Psoas muscle (tissue), 8 donors: ENCODE measurements around the gene RNF13. TPM values are rescaled to one million over a fixed set of nuclear protein-coding genes. Genes with fewer than 3 reads are reported as not detected.

Experiments
- ATAC-seq, 4 donors: fragments of 200-7000 bp; cut with Tn5 transposase; one replicate each; pipeline ENCODE4 v1.9.1; 2020; ENCODE audit warnings: moderate library complexity in 3 of 4, mild to moderate bottlenecking in 2 of 4
- DNase-seq, 2 donors: peaks; one replicate each; pipeline ENCODE4 v3.0.0-alpha.2; 2020
- H3K27ac ChIP-seq: fragments of 200-600 bp; one replicate; pipeline ENCODE4 v1.8.0; 2022
- H3K27me3 ChIP-seq, 3 donors: fragments of 200-600 bp in 1 of 3; one replicate each; pipeline versions ENCODE4 v1.6.1 to v1.8.0; 2013 to 2022; ENCODE audit warnings: low read length in 2 of 3, mild to moderate bottlenecking in 2 of 3, moderate library complexity in 1 of 3; ENCODE audit not compliant: insufficient read depth in 3 of 3
- H3K36me3 ChIP-seq, 2 donors: fragments of 200-600 bp in 1 of 2; one replicate each; pipeline versions ENCODE4 v1.6.1 to v1.8.0; 2013 to 2022; ENCODE audit warnings: low read depth in 1 of 2, mild to moderate bottlenecking in 1 of 2, moderate library complexity in 1 of 2; ENCODE audit not compliant: insufficient read depth in 1 of 2
- H3K4me1 ChIP-seq: fragments of 200-600 bp; one replicate; pipeline ENCODE4 v1.8.0; 2022
- H3K4me3 ChIP-seq: fragments of 200-600 bp; one replicate; pipeline ENCODE4 v1.8.0; 2022; ENCODE audit warnings: mild to moderate bottlenecking
- H3K9me3 ChIP-seq: fragments of 200-600 bp; one replicate; pipeline ENCODE4 v1.8.0; 2022
- WGBS, 3 donors: extraction: QIAGEN DNeasy Blood & Tissue Kit; methylation state at CpG; one replicate each; pipeline versions ENCODE4 v1.1.6 to v1.1.7; 2013; 5-methylcytosine and 5-hydroxymethylcytosine counted together
- intact Hi-C, 2 donors: fragments of 100-400 bp; cut with DNase I; formaldehyde crosslinking; loops; one replicate each; pipeline versions ENCODE4 v1.11.0 to v1.14.2; 2022
- polyA plus RNA-seq, 3 donors: library from polyadenylated mRNA; stranded (reverse); fragments of 200-250 nt; gene quantifications; one replicate each; pipeline ENCODE4 v1.2.3, GENCODE V29; 2013
- total RNA-seq, 4 donors: library from RNA; stranded (reverse); fragmentation: NEBNext Ultra II Directional in 2 of 4; extraction: Animal tissue kit (Norgen Biotek cat#: 25700) in 2 of 4; gene quantifications; one replicate each; pipeline versions ENCODE4 v1.2.1 to v1.2.4, GENCODE V29; 2021 to 2023
- TF ChIP-seq, protein P1 (sequence below): fragments of 200-600 bp; IDR thresholded peaks from one replicate; pipeline ENCODE4 v1.8.0; 2022; ENCODE audit warnings: antibody characterized with exemption
- donor health status: healthy with polysubstance abuse.
- donor health status: DM: no; HTN: no; CAD: no; lungs with moderate emphysema.
- donor health status: Bipolar disorder and iron deficiency.
- donor health status: healthy.
- donor health status: DM: yes; HTN: yes; CAD: no.
- donor health status: DM: no; HTN: no; CAD: no.
- donor health status: DM: no; HTN: no; CAD: no.
- donor health status: DM: yes; HTN: yes; CAD: no.

RNF13 gene
- total and polyA plus RNA-seq, 7 donors, result 21.7 to 51.0 (median 41.6) TPM

DNA sequence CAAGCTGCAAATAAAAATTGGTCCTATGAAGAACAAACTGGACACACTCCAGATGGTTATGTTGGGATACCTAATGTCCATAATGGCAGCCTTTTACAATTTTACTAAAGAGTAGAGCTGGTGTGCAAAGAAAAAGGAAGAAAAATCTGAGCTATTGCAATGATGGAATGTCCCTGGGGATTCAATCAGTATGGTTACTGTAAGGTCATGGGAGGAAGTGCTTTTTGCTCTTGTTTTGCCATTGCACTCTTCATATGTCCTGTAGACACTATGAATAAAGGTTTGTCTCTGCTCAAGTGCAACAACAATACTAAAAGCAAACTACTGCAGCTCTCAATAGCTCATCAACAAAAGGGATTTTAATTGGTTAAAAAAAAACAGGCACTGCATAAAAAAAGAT, 152.3 kb downstream of the RNF13 start:
- Histone ChIP-seq H3K4me3 (peak overlapping the region; percentile 90), H3K27ac (no peak overlapping the region), H3K4me1 (peaks cover 46% of the 10 kb centered on the region), H3K27me3 (no peaks in the 10 kb centered on the region), H3K9me3 (no peaks in the 10 kb centered on the region), H3K36me3 (peaks cover 8 to 54% of the 10 kb centered on the region in 2 donors)
- ATAC-seq (no peak), DNase-seq (no peak)
- intact Hi-C loops, result loop anchor here (5.0 to 10.0 kb wide), 2 partner anchors 217 to 530 kb away; no protein-coding TSS in a partner anchor
- TF ChIP-seq, protein P1, sequence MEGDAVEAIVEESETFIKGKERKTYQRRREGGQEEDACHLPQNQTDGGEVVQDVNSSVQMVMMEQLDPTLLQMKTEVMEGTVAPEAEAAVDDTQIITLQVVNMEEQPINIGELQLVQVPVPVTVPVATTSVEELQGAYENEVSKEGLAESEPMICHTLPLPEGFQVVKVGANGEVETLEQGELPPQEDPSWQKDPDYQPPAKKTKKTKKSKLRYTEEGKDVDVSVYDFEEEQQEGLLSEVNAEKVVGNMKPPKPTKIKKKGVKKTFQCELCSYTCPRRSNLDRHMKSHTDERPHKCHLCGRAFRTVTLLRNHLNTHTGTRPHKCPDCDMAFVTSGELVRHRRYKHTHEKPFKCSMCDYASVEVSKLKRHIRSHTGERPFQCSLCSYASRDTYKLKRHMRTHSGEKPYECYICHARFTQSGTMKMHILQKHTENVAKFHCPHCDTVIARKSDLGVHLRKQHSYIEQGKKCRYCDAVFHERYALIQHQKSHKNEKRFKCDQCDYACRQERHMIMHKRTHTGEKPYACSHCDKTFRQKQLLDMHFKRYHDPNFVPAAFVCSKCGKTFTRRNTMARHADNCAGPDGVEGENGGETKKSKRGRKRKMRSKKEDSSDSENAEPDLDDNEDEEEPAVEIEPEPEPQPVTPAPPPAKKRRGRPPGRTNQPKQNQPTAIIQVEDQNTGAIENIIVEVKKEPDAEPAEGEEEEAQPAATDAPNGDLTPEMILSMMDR, result no peak

DNA sequence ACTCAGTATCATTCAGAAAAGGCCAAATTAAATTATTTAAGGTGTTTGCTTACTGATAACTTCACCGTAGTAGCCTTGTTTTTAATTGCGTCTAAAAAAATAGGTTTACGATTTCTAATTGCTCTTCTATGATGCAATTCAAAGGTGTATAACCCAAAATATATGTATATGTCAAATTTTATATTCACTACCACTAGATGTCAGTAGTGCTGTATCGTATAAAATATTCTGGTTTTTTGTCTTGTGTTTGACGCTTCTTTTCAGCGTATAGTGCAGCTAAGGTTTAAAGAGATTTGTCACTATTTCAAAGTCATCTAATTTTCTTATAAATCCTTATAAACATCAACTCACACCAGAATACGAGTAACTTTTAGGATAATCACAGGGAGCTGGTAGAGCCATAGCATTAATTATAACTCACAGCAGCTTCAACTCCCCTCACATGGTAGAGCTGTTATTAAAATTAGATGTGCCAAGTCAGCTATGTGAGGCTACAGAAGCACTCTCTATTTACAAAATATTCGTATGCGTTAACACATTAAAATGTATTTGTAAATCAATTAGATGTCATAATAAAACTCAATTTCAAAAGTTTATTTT, 154.2 kb downstream of the RNF13 start:
- peak overlapping the region; percentile 97 for H3K27ac ChIP-seq
- 10 to 13% (median 11%) methylated on average over 9 of the region's 9 CpGs for WGBS, 3 donors

DNA sequence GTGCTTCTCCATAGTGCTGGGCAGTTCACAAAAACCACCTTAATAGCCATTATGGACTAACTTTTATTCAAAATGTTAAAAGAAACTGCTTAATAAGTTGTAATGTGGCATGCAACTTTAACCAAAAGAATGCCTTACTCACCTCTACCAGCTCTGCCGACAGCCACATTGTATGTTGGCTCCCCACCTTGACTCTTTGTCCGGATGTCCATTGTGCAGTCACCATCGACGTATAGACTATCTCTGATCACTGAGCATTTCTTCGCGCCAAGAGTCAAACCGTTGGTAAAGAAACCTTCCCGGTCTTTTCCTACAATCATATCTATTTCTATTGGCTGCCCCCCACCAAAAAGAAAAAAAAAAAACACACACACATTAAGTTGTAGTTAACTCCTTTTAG, 155.2 kb downstream of the RNF13 start:
- Histone ChIP-seq H3K27me3 (no peaks in the 10 kb centered on the region), H3K9me3 (no peaks in the 10 kb centered on the region), H3K36me3 (peaks cover 8 to 40% of the 10 kb centered on the region in 2 donors), H3K4me3 (peak overlapping the region; percentile 90), H3K4me1 (peaks cover 36% of the 10 kb centered on the region), H3K27ac (peak overlapping the region; percentile 97)
- WGBS, 3 donors, result 32 to 42% (median 34%) methylated on average over 8 of the region's 8 CpGs
- DNase-seq, result no peak
- intact Hi-C loops, result loop anchor here (2.0 to 10.0 kb wide), 4 partner anchors 101 to 527 kb away; no protein-coding TSS in a partner anchor
- TF ChIP-seq, protein P1, result no peak
- ATAC-seq, result no peak

More for the DNA sequence above, 154.2 kb downstream of the RNF13 start:
- H3K4me3 ChIP-seq, result peak overlapping the region; percentile 90
- intact Hi-C loops, result loop anchor here (1.0 to 10.0 kb wide), 3 partner anchors 215 to 528 kb away; no protein-coding TSS in a partner anchor
- H3K27me3 ChIP-seq, result no peaks in the 10 kb centered on the region
- peaks cover 46% of the 10 kb centered on the region for H3K4me1 ChIP-seq
- H3K9me3 ChIP-seq, result no peaks in the 10 kb centered on the region
- TF ChIP-seq, protein P1, result peak; percentile 75
- H3K36me3 ChIP-seq, result peaks cover 8 to 47% of the 10 kb centered on the region in 2 donors
- DNase-seq, result no peak
- no peak for ATAC-seq

DNA sequence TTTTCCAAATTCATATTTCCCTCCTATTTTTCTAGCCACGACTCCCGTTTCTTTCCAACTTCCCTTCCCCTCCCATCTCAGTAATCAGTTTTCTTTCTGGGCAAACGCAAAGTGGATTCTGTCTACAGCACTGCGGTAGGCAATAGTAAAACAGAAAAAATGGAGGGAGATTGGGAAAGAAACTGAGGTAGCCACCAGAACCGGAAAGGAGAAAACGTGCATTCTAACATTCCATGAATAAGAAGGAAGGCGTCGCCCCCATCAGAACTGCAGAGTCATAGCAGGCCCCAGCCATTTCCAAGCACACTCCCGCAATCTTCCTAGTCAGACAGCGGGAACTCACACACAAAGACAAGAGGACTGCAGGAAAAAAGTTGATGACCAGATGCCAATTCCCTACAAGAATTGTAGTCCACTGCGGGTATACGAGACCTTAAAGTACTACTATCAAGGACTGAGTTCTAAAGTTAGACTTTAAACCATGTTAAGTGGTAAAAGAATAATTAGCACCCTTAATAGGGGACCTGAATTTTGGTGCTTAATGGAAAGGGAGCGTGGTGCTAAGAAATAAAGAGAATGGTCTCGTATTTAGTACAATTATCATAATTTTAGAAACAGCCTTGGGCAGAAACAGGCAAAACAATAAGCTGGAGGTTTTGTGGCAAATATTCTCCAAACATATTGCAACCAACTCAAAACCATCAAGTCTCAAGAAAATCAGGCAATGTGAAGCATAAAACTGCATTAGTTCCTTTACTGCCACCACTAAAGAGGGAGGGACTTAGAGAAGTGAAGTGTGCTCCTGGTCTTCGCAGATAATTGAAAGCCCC, 156.3 kb downstream of the RNF13 start:
- no peaks in the 10 kb centered on the region for H3K27me3 ChIP-seq
- no peaks in the 10 kb centered on the region for H3K9me3 ChIP-seq
- peaks cover 25% of the 10 kb centered on the region for H3K4me1 ChIP-seq
- peak overlapping the region; percentile 90 for H3K4me3 ChIP-seq
- peak; percentile 51 to 65 (median 58) for ATAC-seq
- H3K36me3 ChIP-seq, result peaks cover 8 to 35% of the 10 kb centered on the region in 2 donors
- intact Hi-C loops, result loop anchor here (1.0 to 10.0 kb wide), 5 partner anchors 99 to 525 kb away; no protein-coding TSS in a partner anchor
- 11 to 13% (median 12%) methylated on average over 15 of the region's 15 CpGs for WGBS, 3 donors
- peak overlapping the region; percentile 97 for H3K27ac ChIP-seq
- DNase-seq, result peak; percentile 47 to 75
- TF ChIP-seq, protein P1, result no peak
